NCI-H1105 treated with DMSO at 0.1 percent for 48 hours (cell line): ENCODE results near the gene NSUN6.
"Not testable (repeated sequence)": the region's sequence is repeated elsewhere in the genome, so short reads cannot be mapped to it uniquely, and the experiment has no call there.

ENCODE experiments used
- DNase-seq: peaks from one replicate; lab custom pipeline; 2025; lab: John Stamatoyannopoulos, UW

Gene NSUN6

DNA sequence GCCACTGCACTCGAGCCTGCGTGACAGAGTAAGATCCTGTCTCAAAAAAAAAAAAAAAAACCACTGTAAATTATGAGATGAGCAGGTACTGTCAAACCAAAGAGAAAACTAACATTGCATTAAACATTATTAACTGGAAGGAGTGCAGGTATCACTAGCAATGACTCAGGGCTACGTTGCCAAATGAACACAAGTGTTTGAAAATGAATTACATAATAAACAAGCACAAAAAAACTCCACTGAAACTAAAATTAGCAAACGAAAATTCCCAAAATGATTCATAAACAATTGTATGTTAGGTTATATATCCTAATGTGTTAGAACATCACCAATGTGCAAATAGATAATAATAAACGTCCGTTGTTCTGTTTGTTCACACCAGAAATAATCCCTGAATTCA lies 42.8 kb downstream of the NSUN6 start:
- DNase-seq = no peak

DNA sequence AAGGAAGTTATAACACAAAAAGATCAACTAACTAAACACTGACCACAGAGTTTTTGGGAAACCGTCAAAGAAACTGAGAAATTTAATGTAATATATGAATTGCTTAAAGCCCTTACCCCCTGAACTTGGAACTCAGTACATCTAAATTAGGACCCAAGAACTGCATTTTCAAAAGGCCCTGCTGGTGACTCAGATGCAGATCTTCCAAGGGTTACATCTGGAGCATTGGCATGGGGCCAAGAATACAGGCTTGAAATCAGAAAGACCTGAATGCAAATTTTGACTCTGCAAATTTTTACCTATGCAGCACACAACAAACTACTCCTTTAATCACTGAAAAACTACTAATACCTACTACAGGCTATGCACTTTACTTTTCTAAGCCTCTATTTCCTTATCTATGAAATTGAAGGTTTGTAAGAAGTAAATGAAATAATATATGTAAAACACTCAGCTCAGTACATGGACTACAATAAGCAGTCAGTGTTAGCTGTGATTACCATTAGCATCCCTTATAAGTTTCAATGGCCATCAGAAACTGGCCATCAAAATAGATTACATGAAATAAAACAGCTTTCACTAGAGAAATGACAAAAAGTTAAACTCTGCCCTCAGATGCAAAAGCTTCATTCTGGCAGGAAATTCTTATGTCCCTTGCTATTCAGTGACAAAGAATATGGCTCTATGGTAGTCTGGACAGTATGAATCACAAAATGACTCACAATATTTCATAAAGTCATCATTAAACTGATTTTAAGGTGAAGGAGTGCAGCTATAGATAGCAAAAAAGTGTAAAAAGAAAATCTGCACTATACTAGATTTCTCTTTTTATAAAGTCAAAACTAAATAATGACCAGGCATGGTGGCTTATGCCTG lies 43.6 kb downstream of the NSUN6 start:
- no peak for DNase-seq

DNA sequence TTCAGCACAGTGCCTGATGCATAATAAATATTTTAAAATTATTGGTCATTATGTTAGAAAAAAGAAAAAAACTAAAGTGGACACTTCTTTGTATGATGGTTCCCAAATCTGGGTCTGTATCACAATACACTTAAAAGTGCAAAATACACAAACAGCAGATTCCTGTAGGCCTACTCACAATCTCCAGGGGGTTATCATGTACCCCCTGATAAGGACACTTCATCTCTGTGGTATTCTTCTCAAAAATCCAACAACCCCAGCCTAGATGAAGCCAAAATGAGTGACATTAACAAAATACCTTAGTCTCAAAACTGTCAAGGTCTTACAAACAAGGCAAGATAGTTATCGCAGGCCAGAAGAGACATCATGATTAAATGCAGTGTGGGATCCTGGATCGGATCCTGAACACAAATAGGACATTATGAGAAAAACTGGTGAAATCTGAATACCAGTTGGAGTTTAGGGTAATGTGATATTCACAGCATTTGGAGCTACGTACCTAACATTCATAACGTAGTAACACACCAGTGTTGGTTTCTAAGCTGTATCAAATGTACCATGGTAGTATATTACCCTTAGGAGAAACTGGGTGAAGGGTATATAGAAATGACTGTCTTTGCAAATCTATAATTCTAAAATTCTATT lies 45.2 kb downstream of the NSUN6 start:
- no peak for DNase-seq

DNA sequence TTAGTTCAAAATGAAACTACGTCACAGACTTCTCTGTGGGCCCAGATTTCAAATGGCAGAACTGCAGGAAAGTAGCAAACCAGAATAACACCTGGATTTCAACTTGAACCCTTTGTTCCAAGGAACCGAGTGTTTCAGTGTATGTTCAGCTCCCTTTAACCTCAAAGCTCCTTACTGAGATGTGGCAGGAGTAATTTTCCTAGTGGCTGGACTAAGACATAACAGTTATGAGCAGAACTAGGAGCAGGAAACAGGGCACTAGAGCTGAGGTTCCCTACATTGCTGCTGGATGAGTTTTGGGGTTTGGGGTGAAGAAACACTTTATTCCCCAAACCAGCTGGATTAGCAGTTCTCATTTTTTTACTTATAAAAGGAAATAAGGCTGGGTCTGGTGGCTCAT lies 50.1 kb downstream of the NSUN6 start:
- DNase-seq = no peak

DNA sequence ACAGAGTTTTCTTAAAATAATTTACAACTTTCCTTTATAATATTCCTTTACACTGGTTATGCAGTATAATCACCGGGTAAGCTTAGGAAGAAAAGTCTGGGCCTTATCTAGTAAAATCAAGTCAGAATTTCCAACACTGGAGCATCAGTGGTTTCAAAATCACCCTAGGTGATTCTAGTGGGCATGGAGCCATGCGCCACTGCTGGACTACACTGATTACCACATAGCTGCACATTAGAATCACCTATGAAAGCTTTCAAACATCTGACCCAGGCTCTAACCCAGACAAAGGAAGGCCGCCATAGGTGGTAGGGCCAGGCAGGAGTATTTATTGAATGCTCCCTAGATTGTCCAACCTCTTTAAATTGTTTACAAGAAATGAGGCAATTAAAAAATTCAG lies 52.0 kb downstream of the NSUN6 start:
- DNase-seq = no peak

DNA sequence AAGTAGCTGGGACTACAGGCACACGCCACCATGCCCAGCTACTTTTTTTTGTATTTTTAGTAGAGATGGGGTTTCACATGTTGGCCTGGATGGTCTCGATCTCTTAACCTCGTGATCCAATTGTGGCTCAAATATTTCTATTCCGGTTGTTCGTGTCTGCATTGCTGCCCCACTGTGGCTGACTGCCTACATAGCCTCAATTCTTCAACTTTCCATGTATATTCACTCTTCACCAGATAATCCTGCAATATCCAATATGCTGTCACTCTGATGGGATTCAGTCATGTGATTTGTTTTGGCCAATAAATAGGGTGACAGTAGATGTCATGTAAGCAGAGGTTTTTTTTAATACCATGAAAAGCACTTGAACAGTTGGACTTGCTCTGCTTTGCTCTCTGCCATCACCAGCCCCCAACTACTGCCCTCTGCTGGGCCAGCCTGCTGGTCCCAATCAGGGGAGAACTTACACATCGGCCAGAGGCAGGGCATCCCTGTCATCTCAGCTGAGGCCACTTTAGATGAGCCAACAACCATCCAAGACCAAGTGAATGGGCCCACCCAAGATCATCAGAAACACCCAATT lies 56.7 kb downstream of the NSUN6 start:
- DNase-seq = no peak

DNA sequence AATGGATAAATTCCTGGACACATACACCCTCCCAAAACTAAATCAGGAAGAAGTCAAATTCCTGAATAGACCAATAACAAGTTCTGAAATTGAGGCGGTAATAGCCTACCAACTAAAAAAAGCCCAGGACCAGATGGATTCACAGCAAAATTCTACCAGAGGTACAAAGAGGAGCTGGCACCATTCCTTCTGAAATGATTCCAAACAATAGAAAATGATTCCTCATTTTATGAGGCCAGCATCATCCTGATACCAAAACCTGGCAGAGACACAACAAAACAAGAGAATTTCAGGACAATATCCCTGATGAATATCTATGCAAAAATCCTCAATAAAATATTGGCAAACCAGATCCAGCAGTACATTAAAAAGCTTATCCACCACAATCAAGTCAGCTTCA lies 60.2 kb downstream of the NSUN6 start:
- not testable (repeated sequence) for DNase-seq

DNA sequence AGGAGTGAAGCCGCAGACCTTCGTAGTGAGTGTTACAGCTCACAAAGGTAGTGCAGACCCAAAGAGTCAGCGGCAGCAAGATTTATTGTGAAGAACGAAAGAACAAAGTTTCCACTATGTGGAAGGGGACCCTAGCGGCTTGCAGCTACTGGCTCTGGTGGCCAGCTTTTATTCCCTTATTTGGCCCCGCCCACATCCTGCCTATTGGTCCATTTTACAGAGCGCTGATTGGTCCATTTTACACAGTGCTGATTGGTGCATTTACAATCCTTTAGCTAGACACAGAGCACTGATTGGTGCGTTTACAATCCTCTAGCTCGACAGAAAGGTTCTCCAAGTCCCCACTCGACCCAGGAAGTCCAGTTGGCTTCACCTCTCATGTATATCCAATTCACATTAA lies 64.8 kb downstream of the NSUN6 start:
- not testable (repeated sequence) for DNase-seq

DNA sequence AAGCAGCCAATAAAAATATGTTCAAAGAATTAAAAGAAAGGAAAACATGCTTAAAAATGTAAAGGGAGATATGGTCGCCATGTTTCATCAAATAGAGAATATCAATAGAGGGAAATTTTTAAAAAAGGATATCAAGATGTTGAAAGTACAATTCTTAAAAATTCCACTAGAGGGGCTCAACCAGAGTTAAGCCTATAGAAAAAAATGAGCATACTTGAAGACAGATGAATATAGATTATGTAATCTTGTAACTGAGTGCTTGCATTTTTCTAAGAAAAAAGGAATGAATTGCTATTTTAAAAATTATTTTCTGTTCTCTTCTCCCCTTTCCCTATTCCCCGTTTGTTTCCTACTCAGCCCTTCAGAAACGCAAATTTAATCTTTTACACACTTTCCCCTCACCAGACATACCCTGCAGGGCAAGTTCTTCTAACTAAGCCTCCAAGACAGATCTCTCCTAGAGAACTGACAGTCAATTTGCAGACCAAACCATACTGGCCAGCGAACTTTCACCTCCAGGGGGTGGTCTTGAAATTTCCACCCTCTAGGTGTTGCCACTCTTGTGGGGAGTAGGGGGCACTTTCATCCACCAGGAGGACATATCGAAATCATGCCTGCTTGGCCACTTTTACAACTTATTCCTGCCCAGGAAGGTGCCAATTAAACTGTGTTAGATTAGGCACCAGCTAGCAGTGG lies 67.7 kb downstream of the NSUN6 start:
- DNase-seq = no peak

DNA sequence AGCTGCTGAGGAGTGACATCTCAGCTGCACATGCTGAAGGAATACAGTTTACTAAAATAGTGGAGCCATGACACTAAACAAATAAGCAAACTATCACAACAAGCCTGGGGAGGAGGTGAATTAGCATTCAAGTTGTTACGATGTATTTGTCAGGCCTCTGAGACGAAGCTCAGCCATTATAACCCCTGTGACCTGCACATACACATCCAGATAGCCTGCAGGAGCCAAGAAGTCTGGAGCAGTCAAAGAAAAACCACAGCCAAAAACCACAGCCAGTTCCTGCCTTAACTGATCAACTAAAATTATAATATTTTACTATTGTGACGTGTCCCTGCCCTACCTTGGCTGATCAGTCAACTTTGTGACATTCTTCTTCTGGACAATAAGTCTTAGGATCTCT lies 68.6 kb downstream of the NSUN6 start:
- no peak for DNase-seq

DNA sequence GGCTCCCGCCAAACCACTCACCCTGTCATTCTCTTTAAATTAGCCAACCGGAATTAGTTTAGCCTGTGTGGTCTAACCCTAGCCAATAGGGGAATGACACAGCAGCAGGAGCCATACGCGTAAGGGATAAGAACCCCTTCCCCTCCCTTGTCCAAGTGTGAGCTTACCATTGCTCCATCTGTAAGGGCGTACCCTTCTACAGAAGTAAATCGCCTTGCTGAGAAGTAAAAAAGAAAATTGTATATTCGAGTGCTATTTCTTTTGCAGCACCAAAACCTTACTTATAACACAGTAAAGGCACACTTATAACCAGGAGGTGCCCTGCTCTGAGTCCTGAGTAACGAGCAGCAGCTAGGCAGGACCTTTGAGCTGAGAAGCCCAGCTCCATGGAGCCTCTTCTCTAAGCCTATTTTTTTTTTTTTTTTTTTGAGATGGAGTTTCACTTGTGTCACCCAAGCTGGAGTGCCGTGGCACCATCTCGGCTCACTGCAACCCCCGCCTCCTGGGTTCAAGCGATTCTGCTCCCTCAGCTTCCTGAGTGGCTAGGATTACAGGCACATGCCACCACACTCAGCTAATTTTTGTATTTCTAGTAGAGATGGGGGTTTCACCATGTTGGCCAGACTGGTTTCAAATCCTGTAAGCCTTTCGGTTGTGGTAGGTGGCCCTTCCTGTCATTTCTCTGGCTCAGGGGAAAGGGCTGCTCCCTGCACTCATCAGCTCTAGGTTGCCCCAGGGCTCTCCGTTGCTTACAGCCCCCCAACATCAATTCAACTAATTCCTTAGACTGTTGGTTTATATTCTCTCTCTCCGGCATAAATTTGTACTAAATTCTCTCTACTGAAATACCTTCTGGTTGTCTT lies 73.3 kb downstream of the NSUN6 start:
- no peak for DNase-seq

DNA sequence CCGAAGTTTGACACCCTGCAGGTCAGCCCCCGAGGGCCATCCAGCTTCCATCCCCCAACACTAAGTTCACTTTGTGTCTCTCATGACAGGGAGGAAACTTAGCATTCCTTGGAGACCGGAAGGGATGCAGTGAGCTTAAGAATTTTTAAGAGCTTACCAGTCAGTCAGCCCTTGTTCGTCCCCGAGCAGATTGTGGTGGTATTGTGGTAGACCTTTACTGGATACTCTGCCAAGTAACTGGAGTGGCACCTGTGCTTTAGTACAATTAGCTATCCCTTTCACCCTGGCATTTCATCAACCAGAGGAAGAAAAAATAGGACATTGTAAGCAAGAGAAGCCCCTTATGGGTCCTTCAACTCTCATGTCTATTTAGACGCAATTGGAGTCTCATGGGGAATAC lies 74.8 kb downstream of the NSUN6 start:
- DNase-seq = no peak

DNA sequence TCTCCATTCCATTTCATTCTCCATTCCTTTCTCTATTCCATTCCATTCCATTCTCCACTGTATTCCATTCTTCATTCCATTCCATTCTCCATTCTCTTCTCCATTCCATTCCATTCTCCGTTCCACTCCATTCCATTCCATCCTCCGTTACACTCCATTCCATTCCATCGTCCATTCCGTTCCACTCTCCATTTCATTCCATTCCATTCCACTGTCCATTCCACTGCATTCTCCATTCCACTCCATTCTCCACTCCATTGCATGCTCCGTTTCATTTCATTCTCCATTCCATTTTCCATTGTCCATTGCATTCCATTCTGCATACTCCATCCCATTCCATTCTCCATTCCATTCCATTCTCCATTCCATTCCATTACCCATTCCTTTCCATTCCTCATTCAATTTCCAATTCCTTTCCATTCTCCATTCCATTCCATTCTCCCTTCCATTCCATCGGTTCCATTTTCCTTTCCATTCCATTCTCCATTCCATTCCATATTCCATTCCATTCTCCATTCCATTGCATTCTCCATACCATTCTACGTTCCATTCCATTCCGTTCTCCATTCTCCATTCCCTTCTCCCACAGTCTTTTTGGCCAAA lies 78.3 kb downstream of the NSUN6 start:
- DNase-seq = no peak

DNA sequence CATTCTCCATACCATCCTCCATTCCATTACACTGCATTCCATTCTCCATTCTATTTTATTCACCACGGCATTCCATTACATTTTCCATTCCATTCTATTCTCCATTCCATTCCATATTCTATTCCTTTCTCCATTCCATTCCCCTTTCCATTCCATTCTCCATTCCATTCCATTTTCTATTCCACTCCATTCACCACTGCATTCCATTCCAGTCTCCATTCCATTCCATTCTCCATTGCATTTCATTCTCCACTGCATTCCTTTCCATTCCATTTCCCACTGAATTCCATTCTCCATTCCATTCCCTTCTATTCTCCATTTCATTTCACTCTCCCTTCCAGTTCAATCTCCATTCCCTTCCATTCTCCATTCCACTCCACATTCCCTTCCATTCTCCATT lies 79.6 kb downstream of the NSUN6 start:
- no peak for DNase-seq

DNA sequence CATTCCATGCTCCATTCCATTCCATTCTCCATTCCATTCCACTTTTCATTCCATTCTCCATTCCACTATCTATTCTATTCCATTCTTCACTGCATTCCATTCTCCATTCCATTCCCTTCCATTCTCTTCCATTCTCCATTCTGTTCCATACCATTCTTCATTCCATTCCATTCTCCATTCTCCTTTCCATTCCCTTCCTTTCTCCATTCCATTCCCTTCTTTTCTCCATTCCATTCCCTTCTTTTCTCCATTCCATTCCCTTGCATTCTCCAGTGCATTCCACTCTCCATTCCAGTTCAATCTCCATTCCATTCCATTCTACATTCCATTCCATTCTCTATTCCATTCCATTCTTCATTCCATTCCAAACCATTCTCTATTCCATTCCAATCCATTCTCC lies 80.3 kb downstream of the NSUN6 start:
- DNase-seq = no peak

DNA sequence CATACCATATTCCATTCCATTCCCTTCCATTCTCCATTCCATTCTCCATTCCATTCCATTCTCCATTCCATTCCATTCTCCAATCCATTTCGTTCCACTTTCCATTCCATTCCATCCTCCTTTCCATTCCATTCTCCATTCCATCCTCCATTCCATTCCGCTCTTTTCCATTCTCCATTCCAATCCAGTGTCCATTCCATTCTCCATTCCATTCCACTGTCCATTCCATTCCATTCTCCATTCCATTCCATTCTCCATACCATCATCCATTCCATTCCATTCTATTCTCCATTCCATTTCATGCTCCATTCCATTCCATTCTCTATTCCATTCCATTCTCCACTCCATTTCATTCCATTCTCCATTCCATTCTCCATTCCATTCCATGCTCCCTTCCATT lies 81.0 kb downstream of the NSUN6 start:
- DNase-seq = not testable (repeated sequence)

DNA sequence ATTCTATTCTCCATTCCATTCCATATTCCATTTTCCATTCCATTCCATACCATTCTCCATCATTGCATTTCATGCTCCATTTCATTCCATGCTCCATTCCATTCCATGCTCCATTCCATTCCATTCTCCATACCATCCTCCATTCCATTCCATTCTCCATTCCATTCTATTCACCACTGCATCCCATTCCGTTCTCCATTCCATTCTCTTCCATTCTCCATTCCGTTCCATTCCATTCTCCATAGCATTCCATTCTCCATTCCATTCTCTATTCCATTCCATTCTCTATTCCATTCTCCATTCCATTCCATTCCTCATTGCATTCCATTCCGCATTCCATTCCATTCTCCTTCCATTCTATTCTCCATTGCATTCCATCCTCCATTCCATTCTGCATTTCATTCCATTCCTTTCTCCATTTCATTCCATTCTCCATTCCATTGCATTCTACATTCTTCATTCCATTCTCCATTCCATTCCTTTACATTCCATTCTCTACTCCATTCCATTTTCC lies 84.0 kb downstream of the NSUN6 start:
- no peak for DNase-seq

DNA sequence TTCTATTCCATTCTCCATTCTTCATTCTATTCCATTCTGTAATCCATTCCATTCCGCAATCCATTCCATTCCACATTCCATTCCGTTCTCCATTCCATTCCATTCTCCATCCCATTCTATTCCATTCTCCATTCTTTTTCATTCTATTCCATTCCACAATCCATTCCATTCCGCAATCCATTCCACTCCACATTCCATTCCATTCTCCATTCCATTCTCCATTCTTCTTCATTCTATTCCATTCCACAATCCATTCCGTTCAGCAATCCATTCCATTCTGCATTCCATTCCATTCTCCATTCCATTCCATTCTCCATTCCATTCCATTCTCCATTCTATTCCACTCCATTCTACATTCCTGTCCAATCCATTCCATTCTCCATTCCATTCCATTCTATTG lies 85.2 kb downstream of the NSUN6 start:
- no peak for DNase-seq

DNA sequence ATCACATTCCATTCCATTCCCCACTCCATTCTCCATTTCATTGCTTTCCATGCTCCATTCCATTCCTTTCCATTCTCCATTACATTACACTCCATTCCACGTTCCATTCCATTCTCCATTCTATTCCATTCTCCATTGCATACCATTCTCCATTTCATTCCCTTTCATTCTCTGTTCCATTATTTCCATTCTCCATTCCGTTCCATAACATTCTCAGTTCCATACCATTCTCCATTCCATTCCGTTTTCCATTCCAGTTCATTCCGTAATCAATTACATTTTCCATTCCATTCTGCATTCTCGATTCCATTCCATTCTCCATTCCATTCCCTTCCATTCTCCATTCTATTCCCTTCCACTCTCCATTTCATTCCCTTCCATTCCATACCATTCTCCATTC lies 86.4 kb downstream of the NSUN6 start:
- no peak for DNase-seq

DNA sequence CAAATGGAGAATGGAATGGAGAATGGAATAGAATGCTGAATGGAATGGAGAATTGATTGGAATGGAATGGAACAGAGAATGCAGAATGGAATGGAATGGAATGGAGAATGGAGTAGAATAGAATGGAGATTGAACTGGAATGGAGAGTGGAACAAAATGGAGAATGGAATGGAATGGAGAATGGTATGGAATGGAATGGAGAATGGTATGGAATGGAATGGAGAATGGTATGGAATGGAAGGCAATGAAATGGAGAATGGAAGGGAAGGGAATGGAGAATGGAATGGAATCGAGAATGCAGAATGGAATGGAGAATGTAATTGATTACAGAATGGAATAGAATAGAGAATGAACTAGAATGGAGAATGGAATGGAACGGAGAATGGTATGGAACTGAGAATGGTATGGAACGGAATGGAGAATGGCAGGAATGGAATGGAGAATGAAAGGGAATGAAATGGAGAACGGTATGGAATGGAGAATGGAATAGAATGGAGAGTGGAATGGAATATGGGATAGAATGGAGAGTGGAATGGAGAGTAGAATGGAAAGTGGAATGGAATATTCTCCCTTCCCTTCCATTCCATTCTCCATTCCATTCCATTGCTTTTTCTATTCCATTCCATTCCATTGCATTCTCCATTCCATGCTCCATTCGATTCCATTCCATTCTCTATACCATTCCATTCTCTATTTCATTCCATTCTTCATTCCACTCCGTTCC lies 88.2 kb downstream of the NSUN6 start:
- no peak for DNase-seq
